Measurements from ENCODE around the gene L1CAM. TPM values are rescaled to one million over a fixed set of nuclear protein-coding genes. Genes with fewer than 3 reads are reported as not detected.
"Not testable (repeated sequence)": the region's sequence is repeated elsewhere in the genome, so short reads cannot be mapped to it uniquely, and the experiment has no call there.

The L1CAM gene
- total RNA-seq, 2 donors from 2014 or later: 6.3 to 7.0 TPM

DNA sequence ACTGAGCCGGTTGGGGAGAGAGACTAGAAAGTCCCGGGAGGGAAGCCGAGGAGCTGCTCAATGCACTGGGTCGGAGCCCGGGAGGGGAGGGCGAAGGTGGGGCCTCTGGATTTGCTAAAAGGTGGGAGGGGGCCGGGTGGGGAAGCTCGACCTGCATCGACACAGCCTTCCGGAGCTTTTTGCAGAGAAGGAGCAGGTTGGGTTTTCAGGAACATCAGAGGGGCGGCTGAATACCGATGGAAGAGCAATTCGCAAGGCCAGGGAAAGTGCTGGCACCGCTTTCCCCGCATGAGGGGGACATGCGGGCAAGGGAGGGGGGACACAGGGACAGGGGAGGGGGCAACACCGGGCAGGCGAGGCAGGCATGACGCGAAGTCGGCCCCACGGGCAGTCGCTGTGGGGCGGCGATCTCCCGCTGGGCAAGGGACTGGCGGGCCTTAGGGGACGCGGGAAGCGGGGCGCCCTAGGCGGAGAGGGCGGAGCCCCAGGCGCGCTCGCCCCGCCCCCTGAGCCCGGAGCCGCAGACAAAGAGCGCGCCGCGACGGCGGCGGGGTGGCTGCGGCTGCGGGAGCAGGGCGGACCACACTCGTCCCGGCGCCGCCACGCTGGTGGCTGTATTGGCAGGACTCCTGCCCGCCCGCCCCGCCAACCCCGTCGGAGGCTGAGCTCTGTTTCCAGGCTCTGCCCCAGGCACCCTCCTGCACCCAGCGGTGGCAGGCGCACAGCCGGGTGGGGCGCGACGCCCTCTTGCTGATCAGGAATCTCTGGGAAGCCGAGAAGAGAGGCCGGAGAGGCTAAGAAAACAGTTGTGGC lies 67.2 kb downstream of the L1CAM start:
- DNase-seq (ENCODE audit: low spot score): no peak
- Histone ChIP-seq H3K9me3 (no peaks in the 10 kb centered on the region), H3K27me3 (no peaks in the 10 kb centered on the region), H3K36me3 (no peaks in the 10 kb centered on the region), H3K4me1 (peaks cover 0 to 6% of the 10 kb centered on the region in 2 donors), H3K27ac (no peak overlapping the region), H3K4me3 (peak overlapping the region; percentile 22 to 46)
- TF ChIP-seq, protein P1, sequence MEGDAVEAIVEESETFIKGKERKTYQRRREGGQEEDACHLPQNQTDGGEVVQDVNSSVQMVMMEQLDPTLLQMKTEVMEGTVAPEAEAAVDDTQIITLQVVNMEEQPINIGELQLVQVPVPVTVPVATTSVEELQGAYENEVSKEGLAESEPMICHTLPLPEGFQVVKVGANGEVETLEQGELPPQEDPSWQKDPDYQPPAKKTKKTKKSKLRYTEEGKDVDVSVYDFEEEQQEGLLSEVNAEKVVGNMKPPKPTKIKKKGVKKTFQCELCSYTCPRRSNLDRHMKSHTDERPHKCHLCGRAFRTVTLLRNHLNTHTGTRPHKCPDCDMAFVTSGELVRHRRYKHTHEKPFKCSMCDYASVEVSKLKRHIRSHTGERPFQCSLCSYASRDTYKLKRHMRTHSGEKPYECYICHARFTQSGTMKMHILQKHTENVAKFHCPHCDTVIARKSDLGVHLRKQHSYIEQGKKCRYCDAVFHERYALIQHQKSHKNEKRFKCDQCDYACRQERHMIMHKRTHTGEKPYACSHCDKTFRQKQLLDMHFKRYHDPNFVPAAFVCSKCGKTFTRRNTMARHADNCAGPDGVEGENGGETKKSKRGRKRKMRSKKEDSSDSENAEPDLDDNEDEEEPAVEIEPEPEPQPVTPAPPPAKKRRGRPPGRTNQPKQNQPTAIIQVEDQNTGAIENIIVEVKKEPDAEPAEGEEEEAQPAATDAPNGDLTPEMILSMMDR (IDR thresholded peaks at IDR 0.05): peak in 1 of 2 donors; percentile 8

DNA sequence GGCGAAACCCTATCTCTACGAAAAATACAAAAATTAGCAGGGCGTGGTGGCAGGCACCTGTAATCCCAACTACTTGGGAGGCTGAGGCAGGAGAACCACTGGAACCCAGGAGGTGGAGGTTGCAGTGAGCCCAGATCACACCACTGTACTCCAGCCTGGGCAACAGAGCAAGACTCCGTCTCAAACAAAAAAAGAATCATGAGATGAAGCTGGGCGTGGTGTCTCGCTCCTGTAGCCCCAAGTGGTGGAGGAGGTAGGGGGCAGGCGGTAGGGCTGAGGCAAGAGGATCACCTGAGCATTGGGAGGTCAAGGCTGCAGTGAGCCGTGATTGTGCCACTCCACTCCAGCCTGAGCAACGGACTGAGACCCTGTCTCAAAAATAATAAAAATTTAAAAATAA lies 67.9 kb downstream of the L1CAM start:
- H3K27me3 ChIP-seq; H3K4me3 ChIP-seq; H3K36me3 ChIP-seq; H3K27ac ChIP-seq; H3K4me1 ChIP-seq; DNase-seq (ENCODE audit: low spot score); H3K9me3 ChIP-seq: not testable (repeated sequence)

DNA sequence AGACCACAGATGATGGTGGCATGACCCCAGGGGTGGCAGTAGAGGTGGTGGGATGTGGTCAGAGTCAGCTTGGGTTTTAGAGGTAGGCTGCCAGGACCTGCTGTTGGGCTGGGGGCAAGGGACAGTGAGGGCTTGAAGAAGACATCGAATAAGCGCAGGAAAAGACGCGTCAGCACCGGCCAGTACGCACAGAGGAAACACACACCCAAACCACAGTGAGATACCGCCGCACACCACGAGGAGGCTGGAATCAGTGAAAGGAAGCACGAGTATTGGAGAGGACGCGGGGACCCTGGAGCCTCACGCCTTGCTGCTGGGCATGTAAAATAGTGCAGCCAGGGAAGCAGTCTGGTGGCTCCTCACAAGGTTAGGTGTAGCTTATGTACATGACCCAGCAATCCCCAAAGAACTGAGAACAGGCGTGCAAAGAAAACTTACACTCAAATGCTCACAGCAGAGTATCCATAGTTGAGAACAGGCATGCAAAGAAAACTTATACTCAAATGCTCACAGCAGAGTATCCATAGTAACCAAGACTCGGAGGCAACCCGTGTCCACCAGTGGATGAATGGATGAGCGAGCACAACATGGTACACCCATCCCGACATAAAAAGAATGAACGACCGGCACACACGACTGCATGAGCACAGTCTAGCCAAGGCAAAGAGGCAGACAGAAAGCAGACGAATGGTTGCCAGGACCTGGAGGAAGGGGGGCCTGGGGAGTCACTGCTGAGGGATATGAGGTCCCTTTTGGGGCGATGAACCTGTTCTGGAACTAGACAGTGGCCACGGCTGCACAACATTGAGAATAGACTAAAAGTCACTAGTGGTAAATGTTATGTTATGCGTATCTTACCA lies 68.9 kb downstream of the L1CAM start:
- Histone ChIP-seq H3K36me3 (no peaks in the 10 kb centered on the region), H3K27me3 (no peaks in the 10 kb centered on the region), H3K9me3 (no peaks in the 10 kb centered on the region), H3K4me3 (no peak overlapping the region), H3K4me1 (peaks cover 0 to 6% of the 10 kb centered on the region in 2 donors), H3K27ac (no peak overlapping the region)
- no peak for DNase-seq (ENCODE audit: low spot score)
- TF ChIP-seq, protein P1 (IDR thresholded peaks at IDR 0.05): no peak

- H3K36me3 ChIP-seq: no peaks in the 10 kb centered on the region
- no peak overlapping the region for H3K4me3 ChIP-seq
- H3K4me1 ChIP-seq: peaks cover 0 to 6% of the 10 kb centered on the region in 2 donors
- TF ChIP-seq, protein P1 (IDR thresholded peaks at IDR 0.05): no peak
- no peaks in the 10 kb centered on the region for H3K27me3 ChIP-seq
- H3K9me3 ChIP-seq: no peaks in the 10 kb centered on the region
- H3K27ac ChIP-seq: no peak overlapping the region
- DNase-seq (ENCODE audit: low spot score): no peak
Observed at GRCh38 chrX:153814591-153815315, 71.2 kb downstream of the L1CAM start.

- H3K4me3 ChIP-seq: no peak overlapping the region
- TF ChIP-seq, protein P1 (IDR thresholded peaks at IDR 0.05): no peak
- no peaks in the 10 kb centered on the region for H3K4me1 ChIP-seq
- H3K36me3 ChIP-seq: no peaks in the 10 kb centered on the region
- no peak overlapping the region for H3K27ac ChIP-seq
- no peaks in the 10 kb centered on the region for H3K9me3 ChIP-seq
- no peaks in the 10 kb centered on the region for H3K27me3 ChIP-seq
- no peak for DNase-seq (ENCODE audit: low spot score)
Observed at GRCh38 chrX:153813161-153813560, 72.8 kb downstream of the L1CAM start.
